Fibroblast of the aortic adventitia (primary cell): ENCODE results near the gene BDNF. TPM values are rescaled to one million over a fixed set of nuclear protein-coding genes. Genes with fewer than 3 reads are reported as not detected.

Source experiments
- DNase-seq: peaks from one replicate; pipeline ENCODE4 v3.0.0-alpha.2; 2010; ENCODE audit warnings: low read depth
- H3K4me3 ChIP-seq: 2 replicates; pipeline ENCODE4 v1.5.1; 2011; ENCODE audit warnings: low read depth, mild to moderate bottlenecking, control low read depth, low read length, moderate library complexity
- total RNA-seq: library from RNA; depleted of rRNA; stranded (reverse); fragments of >200 nt; gene quantifications from 2 replicates; pipeline ENCODE4 v1.2.3, GENCODE V29; 2012; ENCODE audit warnings: low replicate concordance
- TF ChIP-seq, protein P1 (sequence below): IDR thresholded peaks from 2 replicates; pipeline ENCODE4 v1.5.1; 2011; ENCODE audit warnings: mild to moderate bottlenecking, low read length, control low read depth, inconsistent platforms; ENCODE audit not compliant: insufficient read depth

Gene BDNF
- total RNA-seq, 1 donor, result 8.1 TPM

DNA sequence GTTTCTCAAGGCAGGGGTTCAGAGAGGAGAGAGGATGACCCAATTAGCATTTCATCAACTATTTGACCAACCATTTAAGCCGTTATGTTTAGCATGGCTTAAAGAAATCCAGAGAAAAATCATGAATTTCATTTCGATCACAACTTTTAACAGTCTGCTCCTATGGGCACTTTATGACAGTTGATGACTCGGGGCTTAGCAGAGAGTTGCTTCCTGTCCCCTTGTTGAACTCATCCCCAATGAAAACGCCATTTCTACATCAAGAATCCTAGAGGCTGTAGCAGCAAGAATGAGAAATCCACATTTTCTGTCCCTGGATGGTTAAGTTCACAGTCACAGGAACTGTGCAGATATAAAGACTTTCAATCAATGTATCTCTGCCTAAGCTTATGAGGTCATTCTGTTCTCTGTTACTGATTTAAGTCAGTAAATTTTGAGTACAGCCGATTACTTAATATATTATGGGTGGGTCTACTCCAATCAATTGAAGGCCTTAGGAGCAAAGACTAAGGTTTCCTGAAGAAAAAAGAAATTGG lies 81.1 kb downstream of the BDNF start:
- H3K4me3 ChIP-seq, result no peak overlapping the region
- TF ChIP-seq, protein P1, sequence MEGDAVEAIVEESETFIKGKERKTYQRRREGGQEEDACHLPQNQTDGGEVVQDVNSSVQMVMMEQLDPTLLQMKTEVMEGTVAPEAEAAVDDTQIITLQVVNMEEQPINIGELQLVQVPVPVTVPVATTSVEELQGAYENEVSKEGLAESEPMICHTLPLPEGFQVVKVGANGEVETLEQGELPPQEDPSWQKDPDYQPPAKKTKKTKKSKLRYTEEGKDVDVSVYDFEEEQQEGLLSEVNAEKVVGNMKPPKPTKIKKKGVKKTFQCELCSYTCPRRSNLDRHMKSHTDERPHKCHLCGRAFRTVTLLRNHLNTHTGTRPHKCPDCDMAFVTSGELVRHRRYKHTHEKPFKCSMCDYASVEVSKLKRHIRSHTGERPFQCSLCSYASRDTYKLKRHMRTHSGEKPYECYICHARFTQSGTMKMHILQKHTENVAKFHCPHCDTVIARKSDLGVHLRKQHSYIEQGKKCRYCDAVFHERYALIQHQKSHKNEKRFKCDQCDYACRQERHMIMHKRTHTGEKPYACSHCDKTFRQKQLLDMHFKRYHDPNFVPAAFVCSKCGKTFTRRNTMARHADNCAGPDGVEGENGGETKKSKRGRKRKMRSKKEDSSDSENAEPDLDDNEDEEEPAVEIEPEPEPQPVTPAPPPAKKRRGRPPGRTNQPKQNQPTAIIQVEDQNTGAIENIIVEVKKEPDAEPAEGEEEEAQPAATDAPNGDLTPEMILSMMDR, result no peak
- no peak for DNase-seq

DNA sequence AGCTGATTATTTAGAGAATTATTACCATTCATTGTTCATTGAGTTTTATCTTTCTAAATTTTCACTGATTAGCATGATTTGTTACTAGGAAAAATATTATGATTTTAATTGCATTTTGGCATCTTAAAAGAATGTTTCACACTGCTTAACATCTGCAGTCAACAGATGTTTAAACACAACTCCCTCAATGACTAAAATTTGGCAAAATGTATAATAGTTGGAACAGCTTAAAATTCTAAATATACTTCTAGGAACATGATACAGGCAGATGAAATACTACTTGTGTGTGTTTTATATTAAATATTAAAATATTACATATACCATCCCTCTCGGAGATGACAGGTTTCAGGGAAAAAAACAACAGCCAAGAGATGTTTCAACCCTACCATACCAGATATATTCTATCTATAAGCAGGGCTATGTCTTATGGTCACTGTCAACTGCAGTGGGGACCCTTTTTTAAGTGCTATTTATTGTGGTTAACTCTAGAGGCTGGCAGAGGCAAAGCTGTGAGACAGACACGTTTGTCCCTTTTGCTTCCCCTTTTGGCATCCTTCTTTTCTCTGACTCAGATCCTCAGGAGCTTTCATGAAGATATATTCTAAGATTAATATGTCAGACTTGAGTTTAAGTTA lies 81.9 kb downstream of the BDNF start:
- no peak for DNase-seq
- H3K4me3 ChIP-seq, result no peak overlapping the region
- TF ChIP-seq, protein P1, result no peak

DNA sequence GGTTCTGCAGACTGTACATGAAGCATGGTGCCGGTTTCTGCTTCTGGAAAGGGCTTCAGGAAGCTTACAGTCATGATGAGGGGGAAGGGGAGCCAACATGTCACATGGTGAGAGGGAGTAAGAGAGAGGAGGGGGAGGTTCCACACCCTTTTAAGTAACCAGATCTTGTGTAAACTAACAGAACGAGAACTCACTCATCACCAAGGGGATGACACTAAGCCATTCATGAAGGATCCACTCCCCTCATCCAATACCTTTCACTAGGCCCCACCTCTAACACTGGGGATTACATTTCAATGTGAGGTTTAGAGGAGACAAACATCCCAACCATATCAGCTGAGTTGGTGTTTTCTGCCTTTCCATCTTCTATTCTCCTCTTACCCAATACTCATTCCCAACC lies 83.5 kb downstream of the BDNF start:
- TF ChIP-seq, protein P1, result no peak
- H3K4me3 ChIP-seq, result no peak overlapping the region
- DNase-seq, result no peak

DNA sequence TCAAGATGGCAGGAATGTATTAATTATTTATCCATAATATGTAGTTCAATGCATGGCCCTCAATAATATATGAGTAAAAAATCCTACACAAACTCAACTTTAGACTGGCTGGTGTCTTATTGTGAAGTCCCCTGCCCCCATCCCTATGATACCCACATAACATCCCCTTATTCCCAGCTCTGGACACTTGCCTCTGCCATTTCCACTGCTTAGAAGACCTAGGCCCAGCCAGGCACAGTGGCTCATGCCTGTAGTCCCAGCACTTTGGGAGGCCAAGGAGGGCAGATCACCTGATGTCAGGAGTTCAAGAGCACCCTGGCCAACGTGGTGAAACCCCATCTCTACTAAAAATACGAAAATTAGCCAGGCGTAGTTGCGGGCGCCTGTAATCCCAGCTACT lies 84.4 kb downstream of the BDNF start:
- H3K4me3 ChIP-seq, result no peak overlapping the region
- TF ChIP-seq, protein P1, result no peak
- no peak for DNase-seq

DNA sequence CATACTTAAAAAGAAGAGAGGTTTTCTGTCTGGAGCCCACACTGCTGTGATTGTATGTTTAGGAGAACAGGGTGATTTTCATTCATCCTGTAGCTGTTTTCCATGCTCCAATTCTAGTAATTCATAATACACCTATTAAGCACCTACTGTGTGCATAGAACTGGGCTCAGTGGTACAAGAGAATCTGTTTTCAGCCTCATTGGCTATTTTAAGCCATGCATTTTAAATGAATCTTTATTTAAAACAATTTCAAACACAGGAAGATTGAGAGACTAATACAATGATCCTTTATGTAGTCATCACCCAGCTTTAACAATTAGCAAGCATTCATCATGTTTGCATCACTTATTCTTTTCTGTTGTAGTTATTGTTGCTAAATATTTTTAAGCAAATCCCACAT lies 86.2 kb downstream of the BDNF start:
- no peak overlapping the region for H3K4me3 ChIP-seq
- TF ChIP-seq, protein P1, result no peak
- no peak for DNase-seq

DNA sequence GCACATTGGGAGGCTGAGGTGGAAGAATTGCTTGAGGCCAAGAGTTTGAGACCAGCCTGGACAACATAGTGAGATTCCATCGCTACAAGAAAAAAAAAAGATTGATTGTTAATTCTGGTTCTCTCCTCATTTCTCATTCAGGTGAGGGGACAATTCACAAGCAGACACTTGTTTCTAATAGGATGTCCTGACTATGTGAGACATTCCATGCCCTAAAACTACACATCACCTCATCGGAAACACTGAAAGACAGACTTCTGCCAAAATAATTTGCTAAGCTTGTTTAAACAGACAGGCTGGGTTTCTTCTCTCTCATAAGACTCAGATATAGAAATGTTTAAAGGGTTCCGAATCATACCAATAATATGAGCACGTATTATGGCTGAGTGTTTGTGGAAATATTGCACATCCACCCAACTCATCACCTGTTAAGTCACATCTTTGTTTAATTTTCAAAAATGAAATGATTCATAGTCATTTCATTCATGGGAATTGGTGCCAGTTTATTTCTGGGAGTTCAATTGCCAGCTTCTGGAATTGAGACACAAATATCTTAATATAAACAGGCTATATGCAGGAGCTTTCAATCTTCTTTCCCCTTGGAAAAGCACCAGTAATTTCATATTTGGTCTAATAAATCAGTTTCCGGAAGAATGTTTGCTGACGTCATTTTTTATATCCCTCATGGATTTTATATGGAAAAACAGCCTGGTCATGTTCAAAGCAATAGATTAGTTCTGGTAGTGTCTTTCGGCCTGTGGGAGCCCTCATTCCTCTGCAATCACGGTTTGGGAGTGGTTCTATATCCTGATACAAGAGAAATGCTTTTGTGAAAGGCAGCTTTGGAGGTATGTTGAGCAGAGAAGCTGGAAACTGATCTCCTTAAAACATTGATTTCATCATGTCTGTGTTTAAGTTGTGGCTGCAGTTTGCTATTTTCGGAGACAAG lies 87.0 kb downstream of the BDNF start:
- TF ChIP-seq, protein P1, result no peak
- H3K4me3 ChIP-seq, result no peak overlapping the region
- peak; percentile 37 for DNase-seq
